Small intestine (tissue), 7 donors: Measurements from ENCODE around the gene POLK. TPM values are rescaled to one million over a fixed set of nuclear protein-coding genes. Genes with fewer than 3 reads are reported as not detected.
A peak's percentile ranks its signal among the peaks of the same experiment; 100 is the strongest.

Source experiments
- DNase-seq, 2 donors: peaks; one replicate each; pipeline versions ENCODE4 v3.0.0 to v3.0.0-alpha.2; 2013
- FAIRE-seq: peaks from 2 replicates; lab custom pipeline; 2012; peaks lifted over from hg19 to GRCh38; lab: Jason Lieb, UNC
- H3K27ac ChIP-seq, 3 donors: one replicate each; pipeline ENCODE4 v1.5.1; 2013; ENCODE audit warnings: low read length in 2 of 3, mild to moderate bottlenecking in 2 of 3, control low read depth in 1 of 3, inconsistent platforms in 1 of 3, low read depth in 1 of 3, moderate library complexity in 1 of 3
- H3K27me3 ChIP-seq, 3 donors: one replicate each; pipeline ENCODE4 v1.6.1; 2013; ENCODE audit warnings: low read length in 3 of 3, inconsistent platforms in 1 of 3; ENCODE audit not compliant: control insufficient read depth in 3 of 3, insufficient read depth in 3 of 3
- H3K36me3 ChIP-seq, 3 donors: one replicate each; pipeline ENCODE4 v1.6.1; 2013; ENCODE audit warnings: low read length in 3 of 3, inconsistent platforms in 1 of 3, low read depth in 1 of 3, mild to moderate bottlenecking in 1 of 3, moderate library complexity in 1 of 3; ENCODE audit not compliant: control insufficient read depth in 3 of 3, insufficient read depth in 2 of 3
- H3K4me1 ChIP-seq, 3 donors: one replicate each; pipeline ENCODE4 v1.6.1; 2013; ENCODE audit warnings: low read length in 2 of 3, inconsistent platforms in 1 of 3, low read depth in 1 of 3, mild to moderate bottlenecking in 1 of 3, moderate library complexity in 1 of 3; ENCODE audit not compliant: control insufficient read depth in 3 of 3, insufficient read depth in 2 of 3
- H3K4me3 ChIP-seq, 3 donors: one replicate each; pipeline ENCODE4 v1.5.1; 2013; ENCODE audit warnings: low read length in 3 of 3, control low read depth in 1 of 3, inconsistent platforms in 1 of 3, low read depth in 1 of 3, mild to moderate bottlenecking in 1 of 3, moderate library complexity in 1 of 3
- H3K9me3 ChIP-seq, 2 donors: one replicate each; pipeline ENCODE4 v1.6.1; 2013; ENCODE audit warnings: low read depth in 1 of 2, low read length in 1 of 2; ENCODE audit not compliant: control insufficient read depth in 2 of 2, insufficient read depth in 1 of 2
- WGBS, 3 donors: extraction: QIAGEN DNeasy Blood & Tissue Kit; methylation state at CpG; one replicate each; pipeline ENCODE4 v1.1.7; 2013; 5-methylcytosine and 5-hydroxymethylcytosine counted together
- polyA plus RNA-seq, 4 donors: library from polyadenylated mRNA; stranded (reverse) in 3 of 4; unstranded in 1 of 4; fragments of 200-250 nt in 3 of 4; fragments of 120-200 nt in 1 of 4; gene quantifications; one replicate each; pipeline versions ENCODE4 v1.2.1 to v1.2.3, GENCODE V29; 2013
- donor health status: healthy with polysubstance abuse.
- donor health status: control.
- donor health status: control.
- donor health status: Bipolar disorder and iron deficiency.
- donor health status: healthy.

The POLK gene
- polyA plus RNA-seq, 4 donors, result 3.2 to 14.4 (median 4.6) TPM

GRCh38 chr5:75512383-75513074 lies 838 bp downstream of the POLK start:
- no peak for DNase-seq
- H3K4me3 ChIP-seq, result peak overlapping the region in 2 of 3 donors; percentile 97 to 100
- peaks cover 0 to 10% (median 0%) of the 10 kb centered on the region in 3 donors for H3K4me1 ChIP-seq
- no peak for FAIRE-seq
- H3K27ac ChIP-seq, result peak overlapping the region in 1 of 3 donors; percentile 73
- H3K36me3 ChIP-seq, result no peaks in the 10 kb centered on the region
- WGBS, 3 donors, result 65 to 72% (median 66%) methylated on average over 16 of the region's 16 CpGs
- H3K27me3 ChIP-seq, result no peaks in the 10 kb centered on the region
- H3K9me3 ChIP-seq, result no peaks in the 10 kb centered on the region

- Histone ChIP-seq H3K4me3 (no peak overlapping the region), H3K4me1 (peaks cover 0 to 4% (median 0%) of the 10 kb centered on the region in 3 donors), H3K27me3 (no peaks in the 10 kb centered on the region), H3K27ac (no peak overlapping the region), H3K9me3 (no peaks in the 10 kb centered on the region), H3K36me3 (peaks cover 0 to 2% (median 0%) of the 10 kb centered on the region in 3 donors)
- FAIRE-seq (peak; percentile 80), DNase-seq (no peak)
- WGBS, 3 donors, result 47 to 60% (median 57%) methylated on average over 1 of the region's 1 CpG
Measured at GRCh38 chr5:75513841-75514240, 2.1 kb downstream of the POLK start.

GRCh38 chr5:75514323-75514722 lies 2.6 kb downstream of the POLK start:
- H3K27ac ChIP-seq, result no peak overlapping the region
- DNase-seq, result peak in 1 of 2 donors; percentile 11
- H3K27me3 ChIP-seq, result no peaks in the 10 kb centered on the region
- peaks cover 0 to 3% (median 0%) of the 10 kb centered on the region in 3 donors for H3K36me3 ChIP-seq
- no peaks in the 10 kb centered on the region for H3K9me3 ChIP-seq
- 60 to 81% (median 68%) methylated on average over 3 of the region's 3 CpGs for WGBS, 3 donors
- H3K4me3 ChIP-seq, result no peak overlapping the region
- H3K4me1 ChIP-seq, result peaks cover 0 to 4% (median 0%) of the 10 kb centered on the region in 3 donors
- FAIRE-seq, result no peak

- FAIRE-seq (no peak), DNase-seq (no peak)
- Histone ChIP-seq H3K4me1 (no peaks in the 10 kb centered on the region), H3K36me3 (peaks cover 0 to 6% (median 0%) of the 10 kb centered on the region in 3 donors), H3K9me3 (peaks cover 0 to 13% of the 10 kb centered on the region in 2 donors), H3K4me3 (no peak overlapping the region), H3K27ac (no peak overlapping the region), H3K27me3 (no peaks in the 10 kb centered on the region)
- 77 to 95% (median 88%) methylated on average over 1 of the region's 1 CpG for WGBS, 3 donors
Measured at GRCh38 chr5:75519761-75520160, 8.1 kb downstream of the POLK start.

GRCh38 chr5:75521195-75521594 lies 9.5 kb downstream of the POLK start:
- Histone ChIP-seq H3K4me3 (no peak overlapping the region), H3K27me3 (no peaks in the 10 kb centered on the region), H3K4me1 (no peaks in the 10 kb centered on the region), H3K9me3 (peaks cover 0 to 13% of the 10 kb centered on the region in 2 donors), H3K36me3 (peaks cover 0 to 6% (median 0%) of the 10 kb centered on the region in 3 donors), H3K27ac (no peak overlapping the region)
- 95 to 100% (median 98%) methylated on average over 2 of the region's 2 CpGs for WGBS, 3 donors
- DNase-seq, result no peak
- FAIRE-seq, result no peak

GRCh38 chr5:75522025-75522424 lies 10.3 kb downstream of the POLK start:
- no peak for DNase-seq
- Histone ChIP-seq H3K36me3 (peaks cover 0 to 6% (median 0%) of the 10 kb centered on the region in 3 donors), H3K4me1 (no peaks in the 10 kb centered on the region), H3K27ac (no peak overlapping the region), H3K9me3 (peaks cover 0 to 13% of the 10 kb centered on the region in 2 donors), H3K4me3 (no peak overlapping the region), H3K27me3 (no peaks in the 10 kb centered on the region)
- FAIRE-seq, result no peak

GRCh38 chr5:75522542-75522941 lies 10.9 kb downstream of the POLK start:
- Histone ChIP-seq H3K9me3 (peaks cover 0 to 13% of the 10 kb centered on the region in 2 donors), H3K27ac (no peak overlapping the region), H3K4me1 (no peaks in the 10 kb centered on the region), H3K4me3 (no peak overlapping the region), H3K27me3 (no peaks in the 10 kb centered on the region), H3K36me3 (peaks cover 0 to 9% (median 0%) of the 10 kb centered on the region in 3 donors)
- 95 to 100% (median 98%) methylated on average over 1 of the region's 1 CpG for WGBS, 3 donors
- FAIRE-seq, result no peak
- no peak for DNase-seq

- FAIRE-seq (no peak), DNase-seq (no peak)
- Histone ChIP-seq H3K4me3 (no peak overlapping the region), H3K36me3 (peaks cover 0 to 9% (median 0%) of the 10 kb centered on the region in 3 donors), H3K27me3 (no peaks in the 10 kb centered on the region), H3K9me3 (peaks cover 0 to 13% of the 10 kb centered on the region in 2 donors), H3K4me1 (no peaks in the 10 kb centered on the region), H3K27ac (no peak overlapping the region)
- 95 to 100% (median 100%) methylated on average over 1 of the region's 1 CpG for WGBS, 3 donors
Measured at GRCh38 chr5:75523275-75523674, 11.6 kb downstream of the POLK start.
